ENCODE measurements around the gene MYCBP2. TPM values are rescaled to one million over a fixed set of nuclear protein-coding genes. Genes with fewer than 3 reads are reported as not detected.
"Not testable (repeated sequence)": the region's sequence is repeated elsewhere in the genome, so short reads cannot be mapped to it uniquely, and the experiment has no call there.

The MYCBP2 gene
- total and polyA plus RNA-seq, 9 donors = 45.6 to 145 (median 100) TPM

GRCh38 chr13:77353995-77354394 is 27.1 kb upstream of the MYCBP2 start:
- H3K4me1 ChIP-seq (ENCODE audit: insufficient read depth) = no peaks in the 10 kb centered on the region
- WGBS, 3 donors = 70 to 92% (median 92%) methylated on average over 2 of the region's 2 CpGs
- no peaks in the 10 kb centered on the region for H3K27me3 ChIP-seq
- TF ChIP-seq POLR2A (IDR thresholded peaks at IDR 0.05) (no peak), CTCF (IDR thresholded peaks at IDR 0.05) (no peak), EP300 (IDR thresholded peaks at IDR 0.05) (no peak)
- H3K27ac ChIP-seq = no peak overlapping the region
- no peaks in the 10 kb centered on the region for H3K36me3 ChIP-seq
- intact Hi-C loops (cut with DNase I) = no loop called here
- H3K9me3 ChIP-seq = no peaks in the 10 kb centered on the region
- DNase-seq = no peak
- no peak overlapping the region for H3K4me3 ChIP-seq

- H3K4me3 ChIP-seq = no peak overlapping the region
- H3K27ac ChIP-seq = no peak overlapping the region
- intact Hi-C loops (cut with DNase I) = no loop called here
- no peak for DNase-seq
- H3K27me3 ChIP-seq = no peaks in the 10 kb centered on the region
- TF ChIP-seq CTCF (IDR thresholded peaks at IDR 0.05) (no peak), POLR2A (IDR thresholded peaks at IDR 0.05) (no peak), EP300 (IDR thresholded peaks at IDR 0.05) (no peak)
- no peaks in the 10 kb centered on the region for H3K4me1 ChIP-seq (ENCODE audit: insufficient read depth)
- H3K9me3 ChIP-seq = no peaks in the 10 kb centered on the region
- 67 to 70% (median 69%) methylated on average over 3 of the region's 3 CpGs for WGBS, 3 donors
- H3K36me3 ChIP-seq = no peaks in the 10 kb centered on the region
These were observed 24.4 kb upstream of the MYCBP2 start for GRCh38 chr13:77351315-77351714.

GRCh38 chr13:77350811-77351210 is 23.9 kb upstream of the MYCBP2 start:
- DNase-seq = no peak
- H3K4me3 ChIP-seq = no peak overlapping the region
- no peaks in the 10 kb centered on the region for H3K9me3 ChIP-seq
- H3K36me3 ChIP-seq = no peaks in the 10 kb centered on the region
- 92 to 93% (median 92%) methylated on average over 1 of the region's 1 CpG for WGBS, 3 donors
- TF ChIP-seq POLR2A (IDR thresholded peaks at IDR 0.05) (no peak), CTCF (IDR thresholded peaks at IDR 0.05) (no peak), EP300 (IDR thresholded peaks at IDR 0.05) (no peak)
- intact Hi-C loops (cut with DNase I) = no loop called here
- H3K4me1 ChIP-seq (ENCODE audit: insufficient read depth) = no peaks in the 10 kb centered on the region
- no peaks in the 10 kb centered on the region for H3K27me3 ChIP-seq
- no peak overlapping the region for H3K27ac ChIP-seq

GRCh38 chr13:77349365-77349764 is 22.5 kb upstream of the MYCBP2 start:
- Histone ChIP-seq H3K27me3 (no peaks in the 10 kb centered on the region), H3K36me3 (no peaks in the 10 kb centered on the region), H3K27ac (no peak overlapping the region), H3K4me1 (ENCODE audit: insufficient read depth) (no peaks in the 10 kb centered on the region), H3K4me3 (no peak overlapping the region), H3K9me3 (no peaks in the 10 kb centered on the region)
- intact Hi-C loops (cut with DNase I) = no loop called here
- TF ChIP-seq POLR2A (IDR thresholded peaks at IDR 0.05) = no peak
- no peak for TF ChIP-seq EP300 (IDR thresholded peaks at IDR 0.05)
- TF ChIP-seq CTCF (IDR thresholded peaks at IDR 0.05) = no peak
- DNase-seq = no peak
- WGBS, 3 donors = 86 to 87% (median 86%) methylated on average over 1 of the region's 1 CpG

GRCh38 chr13:77347351-77347750 is 20.5 kb upstream of the MYCBP2 start:
- 96 to 99% (median 98%) methylated on average over 3 of the region's 3 CpGs for WGBS, 3 donors
- intact Hi-C loops (cut with DNase I); H3K27me3 ChIP-seq: not testable (repeated sequence)

More at GRCh38 chr13:77347351-77347750, 20.5 kb upstream of the MYCBP2 start:
- not testable (repeated sequence) for H3K27ac ChIP-seq; H3K9me3 ChIP-seq; H3K4me3 ChIP-seq; DNase-seq; H3K36me3 ChIP-seq; H3K4me1 ChIP-seq (ENCODE audit: insufficient read depth)
